ENCODE results near the gene LRP6.

The LRP6 gene

DNA sequence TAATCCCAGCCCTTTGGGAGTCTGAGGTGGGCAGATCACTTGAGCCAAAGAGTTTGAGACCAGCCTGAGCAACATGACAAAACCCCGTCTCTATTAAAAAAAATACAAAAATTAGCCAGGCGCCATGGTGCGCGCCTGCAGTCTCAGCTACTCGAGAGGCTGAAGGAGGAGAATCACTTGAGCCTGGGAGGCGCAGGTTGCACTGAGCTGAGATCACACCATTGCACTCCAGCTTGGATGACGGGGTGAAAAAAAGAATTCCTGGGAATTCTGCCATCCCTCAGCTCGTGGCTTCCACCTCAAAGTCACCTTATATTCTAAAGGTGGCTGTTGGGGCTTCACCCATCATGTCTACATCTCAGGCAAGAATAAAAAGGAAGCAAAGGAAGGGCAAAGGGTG is 183.2 kb downstream of the LRP6 start:
- TF ChIP-seq, protein P1, sequence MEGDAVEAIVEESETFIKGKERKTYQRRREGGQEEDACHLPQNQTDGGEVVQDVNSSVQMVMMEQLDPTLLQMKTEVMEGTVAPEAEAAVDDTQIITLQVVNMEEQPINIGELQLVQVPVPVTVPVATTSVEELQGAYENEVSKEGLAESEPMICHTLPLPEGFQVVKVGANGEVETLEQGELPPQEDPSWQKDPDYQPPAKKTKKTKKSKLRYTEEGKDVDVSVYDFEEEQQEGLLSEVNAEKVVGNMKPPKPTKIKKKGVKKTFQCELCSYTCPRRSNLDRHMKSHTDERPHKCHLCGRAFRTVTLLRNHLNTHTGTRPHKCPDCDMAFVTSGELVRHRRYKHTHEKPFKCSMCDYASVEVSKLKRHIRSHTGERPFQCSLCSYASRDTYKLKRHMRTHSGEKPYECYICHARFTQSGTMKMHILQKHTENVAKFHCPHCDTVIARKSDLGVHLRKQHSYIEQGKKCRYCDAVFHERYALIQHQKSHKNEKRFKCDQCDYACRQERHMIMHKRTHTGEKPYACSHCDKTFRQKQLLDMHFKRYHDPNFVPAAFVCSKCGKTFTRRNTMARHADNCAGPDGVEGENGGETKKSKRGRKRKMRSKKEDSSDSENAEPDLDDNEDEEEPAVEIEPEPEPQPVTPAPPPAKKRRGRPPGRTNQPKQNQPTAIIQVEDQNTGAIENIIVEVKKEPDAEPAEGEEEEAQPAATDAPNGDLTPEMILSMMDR (conservative IDR thresholded peaks at IDR 0.05; ENCODE audit: low read depth) = no peak
- no peak overlapping the region for H3K27ac ChIP-seq
- ChIA-PET CTCF (no interaction called here), POLR2A (ENCODE audit: low non-redundant PET) (interaction anchor here (0.6 kb wide), 1 partner anchor 625 kb away, joined by 3 read pairs; no protein-coding TSS in a partner anchor)
- DNase-seq (ENCODE audit: low spot score) = no peak

DNA sequence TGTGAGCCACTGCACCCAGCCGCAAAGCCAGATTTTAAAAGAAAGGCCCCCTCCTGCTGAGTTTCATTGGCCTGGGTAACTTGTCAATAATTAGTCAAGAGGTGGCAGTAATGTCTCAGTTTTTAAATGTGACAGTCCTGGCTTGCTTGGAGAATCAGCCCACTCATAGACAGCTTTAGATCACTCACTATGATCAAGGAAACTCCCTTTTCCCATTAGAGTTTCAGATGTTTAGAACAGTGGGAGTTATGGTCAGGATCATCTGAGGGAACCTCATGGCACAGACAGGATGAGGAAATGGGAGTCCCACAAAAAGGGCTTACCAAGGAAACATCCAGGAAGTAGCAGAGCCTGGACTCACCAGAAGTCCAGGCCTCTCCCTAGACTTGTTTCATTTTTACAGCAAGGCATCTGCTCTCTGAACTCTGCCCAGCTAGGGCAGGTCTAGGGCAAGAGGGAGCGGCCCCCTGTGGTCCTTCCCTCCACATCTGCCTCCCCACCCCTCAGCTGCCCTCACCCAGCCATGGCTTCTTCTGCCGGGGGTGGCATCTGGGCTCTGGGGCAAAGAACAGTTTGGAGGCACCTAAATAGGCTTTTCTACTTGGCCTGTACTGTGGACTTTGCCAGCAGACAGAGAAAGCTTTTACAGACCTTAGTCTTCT is 184.9 kb downstream of the LRP6 start:
- ChIA-PET POLR2A (ENCODE audit: low non-redundant PET) (no interaction called here), CTCF (interaction anchor here (1.7 kb wide), 1 partner anchor 246 kb away, joined by 8 read pairs; no protein-coding TSS in a partner anchor)
- TF ChIP-seq, protein P1 (conservative IDR thresholded peaks at IDR 0.05; ENCODE audit: low read depth) = no peak
- DNase-seq (ENCODE audit: low spot score) = peak; percentile 50
- no peak overlapping the region for H3K27ac ChIP-seq

DNA sequence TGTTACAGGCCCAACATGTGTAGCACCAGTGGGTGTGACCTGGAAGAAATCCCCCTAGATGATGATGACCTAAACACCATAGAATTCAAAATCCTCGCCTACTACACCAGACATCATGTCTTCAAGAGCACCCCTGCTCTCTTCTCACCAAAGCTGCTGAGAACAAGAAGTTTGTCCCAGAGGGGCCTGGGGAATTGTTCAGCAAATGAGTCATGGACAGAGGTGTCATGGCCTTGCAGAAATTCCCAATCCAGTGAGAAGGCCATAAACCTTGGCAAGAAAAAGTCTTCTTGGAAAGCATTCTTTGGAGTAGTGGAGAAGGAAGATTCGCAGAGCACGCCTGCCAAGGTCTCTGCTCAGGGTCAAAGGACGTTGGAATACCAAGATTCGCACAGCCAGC is 187.6 kb downstream of the LRP6 start:
- POLR2A ChIA-PET (ENCODE audit: low non-redundant PET) = no interaction called here
- CTCF ChIA-PET = interaction anchor here (0.7 kb wide), 1 partner anchor 359 kb away, joined by 3 read pairs; no protein-coding TSS in a partner anchor
- DNase-seq (ENCODE audit: low spot score) = no peak
- TF ChIP-seq, protein P1 (conservative IDR thresholded peaks at IDR 0.05; ENCODE audit: low read depth) = no peak
- no peak overlapping the region for H3K27ac ChIP-seq

DNA sequence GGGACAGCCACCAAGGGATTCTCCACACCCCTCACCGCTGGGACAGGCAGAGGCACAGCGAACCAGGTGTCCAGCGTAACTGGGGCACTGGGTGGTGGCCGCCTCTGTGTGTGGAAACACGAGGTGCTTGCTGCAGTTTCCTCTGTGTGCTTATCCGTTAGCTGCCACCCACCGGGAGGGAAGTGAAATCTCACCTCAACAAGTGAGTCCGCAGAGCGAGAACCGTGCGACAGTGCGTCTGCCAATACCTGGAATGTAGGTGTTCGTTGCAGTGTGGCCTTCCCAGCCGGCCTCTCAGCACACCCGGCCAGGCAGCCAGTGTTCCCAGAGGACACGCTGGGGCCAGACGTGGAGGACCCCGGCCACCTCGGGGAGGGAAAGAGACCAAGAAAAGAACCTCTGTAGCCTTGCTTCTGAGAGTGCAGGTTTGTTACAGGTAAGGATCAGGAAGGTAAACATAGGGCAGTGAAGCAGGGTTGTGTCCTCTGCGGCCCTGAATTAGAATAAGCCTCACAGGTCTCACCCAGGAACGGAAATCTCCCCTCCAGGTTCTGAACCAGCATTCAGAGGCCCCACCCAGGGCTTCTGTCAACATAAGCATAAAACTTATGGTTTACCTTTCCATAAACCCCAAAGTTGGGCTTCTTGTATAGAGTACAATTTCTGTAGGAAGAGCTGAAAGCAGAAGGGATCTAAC is 194.6 kb downstream of the LRP6 start:
- no peak overlapping the region for H3K27ac ChIP-seq
- ChIA-PET POLR2A (ENCODE audit: low non-redundant PET) (no interaction called here), CTCF (no interaction called here)
- TF ChIP-seq, protein P1 (conservative IDR thresholded peaks at IDR 0.05; ENCODE audit: low read depth) = no peak
- DNase-seq (ENCODE audit: low spot score) = no peak

DNA sequence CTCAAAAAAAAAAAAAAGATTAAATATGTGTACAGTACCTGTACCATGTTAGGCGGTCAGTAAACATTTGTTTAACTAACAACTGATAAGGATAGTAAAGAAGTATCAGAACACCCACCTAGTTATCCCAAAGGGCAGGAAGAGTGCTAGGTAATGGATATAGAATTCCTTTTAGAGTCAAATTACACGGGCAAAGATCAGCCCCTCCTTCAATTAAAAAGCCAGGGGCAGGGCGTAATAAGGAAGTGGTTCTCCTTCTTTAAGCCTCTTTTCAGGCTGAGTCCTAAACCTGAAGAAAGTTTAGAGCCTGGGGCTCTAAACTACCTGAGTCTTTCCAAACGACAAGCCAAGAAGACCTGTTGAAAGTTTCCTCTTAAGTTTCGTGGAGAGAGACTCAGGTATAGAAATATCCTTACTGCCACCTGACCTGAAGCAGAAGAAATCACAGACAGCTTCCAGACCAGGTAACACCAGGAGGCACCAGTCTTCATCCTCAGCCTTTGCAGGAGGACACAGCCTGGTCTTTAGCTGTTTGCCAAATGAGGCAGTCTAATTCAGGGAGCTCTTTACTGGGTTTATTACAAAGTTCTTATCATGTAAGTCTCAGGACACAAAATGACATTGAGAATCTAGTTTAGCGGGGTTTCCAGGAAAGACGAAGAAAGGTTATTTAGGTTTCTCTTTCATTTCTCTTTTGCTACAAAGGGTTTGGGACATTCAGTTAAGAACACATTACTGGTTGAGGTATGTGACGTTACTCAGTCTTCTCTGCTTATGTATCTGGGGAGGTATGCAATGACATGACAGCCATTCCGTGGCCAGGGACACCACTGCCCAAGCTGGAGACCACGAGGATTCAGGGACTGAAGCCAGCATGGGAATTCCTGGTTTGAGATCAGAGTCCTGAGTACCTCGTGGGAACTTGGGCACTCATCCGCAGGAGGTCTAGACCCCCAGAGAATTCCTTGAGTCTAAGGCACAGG is 195.9 kb downstream of the LRP6 start, which contains the start of gene BCL2L14:
TSS of gene BCL2L14 (plus strand) at position 266 of the 983 bp plus-strand sequence. CDS start 8,367 bp downstream, outside the sequence.
- ChIA-PET POLR2A (ENCODE audit: low non-redundant PET) (no interaction called here), CTCF (no interaction called here)
- TF ChIP-seq, protein P1 (conservative IDR thresholded peaks at IDR 0.05; ENCODE audit: low read depth) = no peak
- DNase-seq (ENCODE audit: low spot score) = no peak
- no peak within 1 kb of the TSS for H3K27ac ChIP-seq

All from RWPE1 (cell line).